ENCODE measurements around the gene DNAJC4.

DNAJC4 gene

GRCh38 chr11:64219354-64219684 is 11.0 kb upstream of the DNAJC4 start:
- H3K9me2 ChIP-seq (ENCODE audit: low read depth, low read length) = no peaks in the 10 kb centered on the region
- H3K4me3 ChIP-seq (ENCODE audit: low read depth, low read length, poor library complexity, severe bottlenecking) = no peak overlapping the region
- H3K4me2 ChIP-seq (ENCODE audit: low read length) = no peak overlapping the region
- no peaks in the 10 kb centered on the region for H4K20me1 ChIP-seq (ENCODE audit: insufficient read depth, low read length)
- TF ChIP-seq EZH2 (IDR thresholded peaks at IDR 0.05; ENCODE audit: borderline replicate concordance, low read length) (no peak), CTCF (IDR thresholded peaks at IDR 0.05; ENCODE audit: low read length) (no peak)
- peaks cover 59% of the 10 kb centered on the region for H3K36me3 ChIP-seq (ENCODE audit: insufficient read depth, low read length)
- H3K4me1 ChIP-seq (ENCODE audit: insufficient read depth, low read length, severe bottlenecking) = peaks cover 2% of the 10 kb centered on the region
- no peaks in the 10 kb centered on the region for H3K79me2 ChIP-seq (ENCODE audit: insufficient read depth, low read length)
- H3K9ac ChIP-seq (ENCODE audit: low read length) = no peak overlapping the region
- no peaks in the 10 kb centered on the region for H3F3A ChIP-seq (ENCODE audit: insufficient read depth, low read length)
- H3K27ac ChIP-seq (ENCODE audit: low read depth, low read length, poor library complexity, severe bottlenecking) = no peak overlapping the region
- H3K9me3 ChIP-seq (ENCODE audit: low read length) = no peaks in the 10 kb centered on the region
- no peak overlapping the region for H2AFZ ChIP-seq (ENCODE audit: low read length)
- no peaks in the 10 kb centered on the region for H3K27me3 ChIP-seq (ENCODE audit: insufficient read depth, low read length)

GRCh38 chr11:64219755-64220154 is 10.6 kb upstream of the DNAJC4 start:
- peaks cover 7% of the 10 kb centered on the region for H3K4me1 ChIP-seq (ENCODE audit: insufficient read depth, low read length, severe bottlenecking)
- H4K20me1 ChIP-seq (ENCODE audit: insufficient read depth, low read length) = no peaks in the 10 kb centered on the region
- H3F3A ChIP-seq (ENCODE audit: insufficient read depth, low read length) = no peaks in the 10 kb centered on the region
- H3K4me2 ChIP-seq (ENCODE audit: low read length) = no peak overlapping the region
- H3K4me3 ChIP-seq (ENCODE audit: low read depth, low read length, poor library complexity, severe bottlenecking) = no peak overlapping the region
- H3K36me3 ChIP-seq (ENCODE audit: insufficient read depth, low read length) = peaks cover 58% of the 10 kb centered on the region
- TF ChIP-seq CTCF (IDR thresholded peaks at IDR 0.05; ENCODE audit: low read length) = no peak
- no peak for TF ChIP-seq EZH2 (IDR thresholded peaks at IDR 0.05; ENCODE audit: borderline replicate concordance, low read length)
- H3K9me3 ChIP-seq (ENCODE audit: low read length) = no peaks in the 10 kb centered on the region
- no peak overlapping the region for H3K27ac ChIP-seq (ENCODE audit: low read depth, low read length, poor library complexity, severe bottlenecking)
- H3K9me2 ChIP-seq (ENCODE audit: low read depth, low read length) = no peaks in the 10 kb centered on the region
- H3K9ac ChIP-seq (ENCODE audit: low read length) = no peak overlapping the region
- H2AFZ ChIP-seq (ENCODE audit: low read length) = no peak overlapping the region
- H3K79me2 ChIP-seq (ENCODE audit: insufficient read depth, low read length) = no peaks in the 10 kb centered on the region
- H3K27me3 ChIP-seq (ENCODE audit: insufficient read depth, low read length) = no peaks in the 10 kb centered on the region

DNA sequence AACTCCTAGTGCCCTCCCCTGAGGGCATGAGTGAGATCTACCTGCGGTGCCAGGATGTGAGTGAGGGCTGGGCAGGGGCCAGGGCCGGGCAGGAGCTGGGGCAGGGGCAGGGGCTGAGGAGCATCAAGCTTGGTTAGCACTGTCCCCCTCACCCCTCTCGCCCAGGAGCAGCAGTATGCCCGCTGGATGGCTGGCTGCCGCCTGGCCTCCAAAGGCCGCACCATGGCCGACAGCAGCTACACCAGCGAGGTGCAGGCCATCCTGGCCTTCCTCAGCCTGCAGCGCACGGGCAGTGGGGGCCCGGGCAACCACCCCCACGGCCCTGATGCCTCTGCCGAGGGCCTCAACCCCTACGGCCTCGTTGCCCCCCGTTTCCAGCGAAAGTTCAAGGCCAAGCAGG is 10.1 kb upstream of the DNAJC4 start:
- no peaks in the 10 kb centered on the region for H4K20me1 ChIP-seq (ENCODE audit: insufficient read depth, low read length)
- peaks cover 12% of the 10 kb centered on the region for H3K4me1 ChIP-seq (ENCODE audit: insufficient read depth, low read length, severe bottlenecking)
- no peaks in the 10 kb centered on the region for H3K27me3 ChIP-seq (ENCODE audit: insufficient read depth, low read length)
- no peaks in the 10 kb centered on the region for H3F3A ChIP-seq (ENCODE audit: insufficient read depth, low read length)
- H2AFZ ChIP-seq (ENCODE audit: low read length) = no peak overlapping the region
- H3K9ac ChIP-seq (ENCODE audit: low read length) = no peak overlapping the region
- no peak overlapping the region for H3K4me2 ChIP-seq (ENCODE audit: low read length)
- no peak overlapping the region for H3K27ac ChIP-seq (ENCODE audit: low read depth, low read length, poor library complexity, severe bottlenecking)
- TF ChIP-seq EZH2 (IDR thresholded peaks at IDR 0.05; ENCODE audit: borderline replicate concordance, low read length) = no peak
- no peak for TF ChIP-seq CTCF (IDR thresholded peaks at IDR 0.05; ENCODE audit: low read length)
- H3K36me3 ChIP-seq (ENCODE audit: insufficient read depth, low read length) = peaks cover 53% of the 10 kb centered on the region
- H3K4me3 ChIP-seq (ENCODE audit: low read depth, low read length, poor library complexity, severe bottlenecking) = no peak overlapping the region
- H3K9me2 ChIP-seq (ENCODE audit: low read depth, low read length) = no peaks in the 10 kb centered on the region
- no peaks in the 10 kb centered on the region for H3K79me2 ChIP-seq (ENCODE audit: insufficient read depth, low read length)
- H3K9me3 ChIP-seq (ENCODE audit: low read length) = no peaks in the 10 kb centered on the region

Data from OCI-LY1 (cell line).